HepG2 (cell line): Measurements from ENCODE around the gene GARIN6. TPM values are rescaled to one million over a fixed set of nuclear protein-coding genes. Genes with fewer than 3 reads are reported as not detected.

Experiments used
- ATAC-seq: fragments of 200-7000 bp; cut with Tn5 transposase; 3 replicates; pipeline ENCODE4 v1.9.1; 2020; ENCODE audit warnings: mild to moderate bottlenecking, moderate library complexity
- BruUV-seq: library from RNA; stranded (reverse); fragments of 400-500 nt; replicated peaks from 2 replicates; lab custom pipeline; 2021; lab: Mats Ljungman, UMichigan
- CTCF ChIA-PET: fragments of 300-600 bp; formaldehyde crosslinking; extraction: SDS; loops from one replicate; lab custom pipeline; 2021; ENCODE audit warnings: low total read pairs, inconsistent platforms, low intra/inter-chr PET ratio; lab: Yijun Ruan, JAX
- POLR2A ChIA-PET: fragments of 350-600 bp; sonication (Branson Sonifier 250); formaldehyde crosslinking; loops from one replicate; lab custom pipeline; 2020; ENCODE audit warnings: antibody characterized with exemption, inconsistent platforms; lab: Yijun Ruan, JAX
- DNase-seq: peaks from one replicate; pipeline ENCODE4 v3.0.0-alpha.2; 2015; ENCODE audit warnings: low spot score
- FAIRE-seq: peaks from 3 replicates; lab custom pipeline; 2011; peaks lifted over from hg19 to GRCh38; lab: Jason Lieb, UNC
- H2AFZ ChIP-seq: one replicate; pipeline ENCODE4 v1.6.1; 2011; ENCODE audit warnings: low read length, inconsistent platforms
- H3K27ac ChIP-seq: fragments of 300-600 bp; 3 replicates; pipeline ENCODE4 v1.8.0; 2011; ENCODE audit warnings: mixed run types, mild to moderate bottlenecking, mixed read lengths, low read length, inconsistent platforms; ENCODE audit not compliant: insufficient read depth; ENCODE audit errors: extremely low read length
- H3K27me3 ChIP-seq, 2 experiments: fragments of 200-600 bp in 1 of 2; 2 replicates in 1 of 2; 3 replicates in 1 of 2; pipeline versions ENCODE4 v1.6.0 to v1.8.0; 2011; ENCODE audit warnings: low read length in 2 of 2, mild to moderate bottlenecking in 2 of 2, moderate library complexity in 2 of 2, inconsistent platforms in 1 of 2; ENCODE audit not compliant: insufficient read depth in 2 of 2, control insufficient read depth in 1 of 2
- H3K36me3 ChIP-seq, 2 experiments: fragments of 200-600 bp in 1 of 2; replicated peaks in 1 of 2; 2 replicates in 1 of 2; 3 replicates in 1 of 2; pipeline versions ENCODE4 v1.5.1 to v1.8.0; 2011; ENCODE audit warnings: low read length in 2 of 2, inconsistent platforms in 1 of 2; ENCODE audit not compliant: insufficient read depth in 2 of 2, control insufficient read depth in 1 of 2
- H3K4me1 ChIP-seq: 2 replicates; pipeline ENCODE4 v1.5.1; 2012; ENCODE audit warnings: low read length, inconsistent platforms; ENCODE audit not compliant: insufficient read depth
- H3K4me2 ChIP-seq: 2 replicates; pipeline ENCODE4 v1.6.0; 2011; ENCODE audit warnings: low read depth, low read length, inconsistent platforms
- H3K4me3 ChIP-seq, 3 experiments: fragments of 200-600 bp in 1 of 3; sonication (generic), shearing (Covaris generic) in 1 of 3; replicated peaks in 1 of 3; 2 replicates each; pipeline ENCODE4 v1.5.1; 2011 to 2016; ENCODE audit warnings: low read length in 3 of 3, inconsistent platforms in 2 of 3, low read depth in 2 of 3, mild to moderate bottlenecking in 2 of 3, control low read depth in 1 of 3, mixed read lengths in 1 of 3; ENCODE audit not compliant: insufficient read depth in 1 of 3
- H3K79me2 ChIP-seq: one replicate; pipeline ENCODE4 v1.6.1; 2011; ENCODE audit warnings: low read length, inconsistent platforms; ENCODE audit not compliant: insufficient read depth
- H3K9ac ChIP-seq: 2 replicates; pipeline ENCODE4 v1.6.0; 2011; ENCODE audit warnings: mild to moderate bottlenecking, low read depth, low read length, inconsistent platforms; ENCODE audit not compliant: insufficient read depth
- H3K9me3 ChIP-seq: 2 replicates; pipeline ENCODE4 v1.5.1; 2012; ENCODE audit warnings: mild to moderate bottlenecking, low read length
- H4K20me1 ChIP-seq: 2 replicates; pipeline ENCODE4 v1.6.0; 2011; ENCODE audit warnings: inconsistent platforms, mild to moderate bottlenecking, low read length, moderate library complexity; ENCODE audit not compliant: insufficient read depth
- CSRNP1 ChIP-seq: sonication (generic); formaldehyde crosslinking; IDR thresholded peaks from 2 replicates; pipeline ENCODE4 v1.8.1; 2023; ENCODE audit warnings: mild to moderate bottlenecking, missing genetic modification reagents
- CTCF ChIP-seq: sonication (generic); formaldehyde crosslinking; IDR thresholded peaks from 2 replicates; pipeline ENCODE4 v1.5.0; 2020; ENCODE audit warnings: mild to moderate bottlenecking, missing genetic modification reagents, moderate library complexity
- DMTF1 ChIP-seq: sonication (generic); formaldehyde crosslinking; IDR thresholded peaks from 2 replicates; pipeline ENCODE4 v1.4.0; 2020; ENCODE audit warnings: mild to moderate bottlenecking, missing genetic modification reagents
- DR1 ChIP-seq: sonication (generic); formaldehyde crosslinking; IDR thresholded peaks from 2 replicates; pipeline ENCODE4 v1.8.0; 2021; ENCODE audit warnings: mild to moderate bottlenecking, missing genetic modification reagents, inconsistent platforms
- HES4 ChIP-seq: sonication (generic); formaldehyde crosslinking; IDR thresholded peaks from 2 replicates; pipeline ENCODE4 v1.9.0; 2021; ENCODE audit warnings: mild to moderate bottlenecking, missing genetic modification reagents, borderline replicate concordance
- HNF4G ChIP-seq, 2 experiments: sonication (generic) in 1 of 2; formaldehyde crosslinking in 1 of 2; IDR thresholded peaks; 2 replicates each; pipeline versions ENCODE4 v1.4.0 to v1.6.1; 2011 to 2020; ENCODE audit warnings: borderline replicate concordance in 2 of 2, low read depth in 2 of 2, mild to moderate bottlenecking in 2 of 2, low read length in 1 of 2, missing genetic modification reagents in 1 of 2, moderate library complexity in 1 of 2
- HNRNPLL ChIP-seq: fragments of 200-400 bp; formaldehyde crosslinking; IDR thresholded peaks from 2 replicates; pipeline ENCODE4 v1.6.1; 2017; ENCODE audit warnings: mild to moderate bottlenecking, low read depth, low read length; ENCODE audit not compliant: poor library complexity, severe bottlenecking
- NONO ChIP-seq, 2 experiments: fragments of 450-650 bp in 1 of 2; sonication (generic) in 1 of 2; formaldehyde crosslinking in 1 of 2; IDR thresholded peaks in 1 of 2; conservative IDR thresholded peaks in 1 of 2; 2 replicates each; pipeline versions ENCODE4 v1.6.1 to v1.8.0; 2017 to 2022; ENCODE audit warnings: mild to moderate bottlenecking in 1 of 2, missing genetic modification reagents in 1 of 2, moderate library complexity in 1 of 2
- NR2F2 ChIP-seq: IDR thresholded peaks from 2 replicates; pipeline ENCODE4 v1.6.1; 2012; ENCODE audit warnings: low read depth, inconsistent platforms, borderline replicate concordance
- U2AF2 ChIP-seq: fragments of 200-400 bp; formaldehyde crosslinking; IDR thresholded peaks from 2 replicates; pipeline ENCODE4 v1.6.1; 2017; ENCODE audit warnings: low read depth, mild to moderate bottlenecking, low read length
- ZNF251 ChIP-seq: sonication (generic); formaldehyde crosslinking; IDR thresholded peaks from 2 replicates; pipeline ENCODE4 v1.9.0; 2021; ENCODE audit warnings: mild to moderate bottlenecking, missing genetic modification reagents
- ZNF513 ChIP-seq: sonication (generic); formaldehyde crosslinking; conservative IDR thresholded peaks from 2 replicates; pipeline ENCODE4 v1.5.0; 2020; ENCODE audit warnings: missing genetic modification reagents
- ZNF577 ChIP-seq: sonication (generic); formaldehyde crosslinking; IDR thresholded peaks from 2 replicates; pipeline ENCODE4 v1.4.0; 2020; ENCODE audit warnings: mild to moderate bottlenecking, low read depth, missing genetic modification reagents, borderline replicate concordance
- ZNF816 ChIP-seq: sonication (generic); formaldehyde crosslinking; IDR thresholded peaks from 2 replicates; pipeline ENCODE4 v1.8.0; 2022; ENCODE audit warnings: missing genetic modification reagents, mild to moderate bottlenecking, borderline replicate concordance
- WGBS: methylation state at CpG from one replicate; pipeline ENCODE4 v1.1.6; 2017; ENCODE audit warnings: low lambda C conversion rate; 5-methylcytosine and 5-hydroxymethylcytosine counted together
- in situ Hi-C: cut with HindIII; loops from 2 replicates; pipeline ENCODE4 v1.10.0; 2017; ENCODE audit warnings: low pct_unique_long_range_greater_than_20kb; ENCODE audit not compliant: extremely low pct_ligation_motif_present
- intact Hi-C: fragments of 100-400 bp; cut with micrococcal nuclease; formaldehyde crosslinking; loops from one replicate; pipeline ENCODE4 v1.10.0; 2022; ENCODE audit not compliant: unreplicated experiment
- polyA plus RNA-seq, 8 experiments: library from polyadenylated mRNA; depleted of rRNA in 3 of 8; stranded (reverse) in 7 of 8; unstranded in 1 of 8; fragments of >200 nt; fragmentation: Illumina TruSeq in 4 of 8; extraction: Trizol in 4 of 8; gene quantifications; 2 replicates each; pipeline versions ENCODE4 v1.2.1 to v1.2.3, GENCODE V29; 2011 to 2016; ENCODE audit warnings: low read depth in 4 of 8, missing spikeins in 1 of 8, mixed read lengths in 1 of 8; ENCODE audit not compliant: insufficient read depth in 1 of 8
- total RNA-seq, 5 experiments: library from RNA; depleted of rRNA; stranded (reverse); fragments of >200 nt; fragmentation: Illumina TruSeq; extraction: Trizol; gene quantifications; 2 replicates each; pipeline ENCODE4 v1.2.3, GENCODE V29; 2016; ENCODE audit warnings: low read depth in 1 of 5

The GARIN6 gene
- total and polyA plus RNA-seq, 2 of the 13 experiments (the other 11 are each of a cell fraction or from before 2014, with no cell fraction given), result not detected

- TF ChIP-seq CSRNP1 (CRISPR knock-in tag) (no peak), CTCF (CRISPR knock-in tag) (0 out of 2 replicates have a peak, but pooled peaks have one; percentile 9), HNRNPLL (no peak), ZNF816 (CRISPR knock-in tag) (no peak)
These were observed 11.3 kb downstream of the GARIN6 start (continued) for GRCh38 chr12:99658671-99659349.

GRCh38 chr12:99670635-99671034 lies 23.1 kb downstream of the GARIN6 start:
- FAIRE-seq (no peak), DNase-seq (no peak), ATAC-seq (no peak)
- Histone ChIP-seq H3K4me2 (no peak overlapping the region), H2AFZ (no peak overlapping the region), H3K9ac (no peak overlapping the region), H3K27me3 (no peaks in the 10 kb centered on the region), H3K4me3 (no peak overlapping the region), H3K36me3 (no peaks in the 10 kb centered on the region), H3K9me3 (no peaks in the 10 kb centered on the region), H3K4me1 (no peaks in the 10 kb centered on the region), H4K20me1 (no peaks in the 10 kb centered on the region), H3K79me2 (no peaks in the 10 kb centered on the region), H3K27ac (no peak overlapping the region)
- intact Hi-C loops, result no loop called here
- ChIA-PET POLR2A (no interaction called here), CTCF (no interaction called here)
- no TSS peak for BruUV-seq
- in situ Hi-C loops, result no loop called here
- WGBS, result 3% methylated on average over 1 of the region's 1 CpG
- TF ChIP-seq NONO (IDR thresholded peaks at IDR 0.05), result no peak
- no peak for TF ChIP-seq NONO (CRISPR knock-in tag; conservative IDR thresholded peaks at IDR 0.05)
- TF ChIP-seq HNF4G (IDR thresholded peaks at IDR 0.05; ENCODE audit: borderline replicate concordance, low read depth, low read length), result no peak
- no peak for TF ChIP-seq HNF4G (CRISPR knock-in tag; IDR thresholded peaks at IDR 0.05; ENCODE audit: borderline replicate concordance, low read depth)
- TF ChIP-seq ZNF251, result no peak
- TF ChIP-seq DMTF1 (CRISPR knock-in tag), result no peak
- no peak for TF ChIP-seq ZNF513 (CRISPR knock-in tag)
- TF ChIP-seq DR1, result no peak
- TF ChIP-seq HES4, result no peak
- no peak for TF ChIP-seq NR2F2
- no peak for TF ChIP-seq U2AF2
- no peak for TF ChIP-seq ZNF577 (CRISPR knock-in tag)
